ENCODE measurements around the gene HTRA3.

HTRA3 gene

DNA sequence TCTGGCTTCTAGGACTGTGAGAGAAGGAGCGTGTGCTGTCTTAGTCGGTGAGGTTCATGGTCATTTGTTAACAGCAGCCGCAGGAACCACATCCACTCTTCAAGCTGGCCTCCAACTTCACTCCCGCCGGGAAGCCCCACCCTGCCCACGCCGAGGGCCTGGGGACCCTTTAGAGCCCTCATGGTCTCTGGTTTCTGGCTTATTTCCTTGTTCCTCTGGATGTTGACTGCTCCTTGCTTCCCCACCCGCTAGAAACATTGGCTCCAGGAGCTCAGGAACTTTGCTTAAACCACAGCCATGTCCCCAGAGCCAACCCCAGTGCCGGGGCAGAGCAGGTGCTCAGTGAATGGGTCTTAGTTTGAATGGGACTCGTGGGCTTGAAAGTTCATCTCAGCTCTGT is 40.8 kb downstream of the HTRA3 start:
- Mint-ChIP-seq H3K36me3 (no peaks in the 10 kb centered on the region), H3K4me3 (no peak overlapping the region), H3K27ac (no peak overlapping the region), H3K4me1 (no peaks in the 10 kb centered on the region), H3K9me3 (no peaks in the 10 kb centered on the region)
- DNase-seq (ENCODE audit: low spot score in 2 of 2) (no peak), ATAC-seq (no peak)

GRCh38 chr4:8311101-8312068 is 41.8 kb downstream of the HTRA3 start:
- Mint-ChIP-seq H3K4me1 (no peaks in the 10 kb centered on the region), H3K9me3 (no peaks in the 10 kb centered on the region), H3K36me3 (no peaks in the 10 kb centered on the region), H3K27ac (no peak overlapping the region), H3K4me3 (no peak overlapping the region)
- DNase-seq (ENCODE audit: low spot score in 2 of 2) (no peak), ATAC-seq (no peak)

DNA sequence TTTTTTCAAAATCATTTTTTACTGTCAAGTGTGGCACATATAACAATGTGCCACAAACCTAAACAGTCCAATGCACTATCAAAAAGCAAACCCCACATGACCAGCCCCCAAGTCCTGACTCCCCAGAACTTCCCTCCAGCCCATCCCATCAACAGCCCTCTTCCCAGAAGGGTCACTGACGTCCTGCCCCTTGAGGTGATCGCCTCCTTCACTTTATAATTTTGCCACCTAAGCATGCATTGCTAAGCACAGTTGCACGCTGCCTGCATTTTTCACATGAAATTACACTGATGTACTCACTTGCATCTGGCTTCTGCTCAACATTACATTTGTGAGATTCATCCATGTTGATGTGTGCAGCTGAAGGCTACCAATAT is 42.5 kb downstream of the HTRA3 start:
- DNase-seq (ENCODE audit: low spot score in 2 of 2), result no peak
- Mint-ChIP-seq H3K27ac (no peak overlapping the region), H3K4me3 (no peak overlapping the region), H3K9me3 (no peaks in the 10 kb centered on the region), H3K36me3 (no peaks in the 10 kb centered on the region), H3K4me1 (no peaks in the 10 kb centered on the region)
- ATAC-seq, result no peak

GRCh38 chr4:8312976-8313375 is 43.4 kb downstream of the HTRA3 start:
- H3K36me3 Mint-ChIP-seq, result no peaks in the 10 kb centered on the region
- no peaks in the 10 kb centered on the region for H3K4me1 Mint-ChIP-seq
- H3K9me3 Mint-ChIP-seq, result no peaks in the 10 kb centered on the region
- no peak overlapping the region for H3K27ac Mint-ChIP-seq
- ATAC-seq, result no peak
- DNase-seq (ENCODE audit: low spot score in 2 of 2), result no peak
- no peak overlapping the region for H3K4me3 Mint-ChIP-seq

- Mint-ChIP-seq H3K9me3 (no peaks in the 10 kb centered on the region), H3K36me3 (no peaks in the 10 kb centered on the region), H3K27ac (no peak overlapping the region), H3K4me1 (no peaks in the 10 kb centered on the region), H3K4me3 (no peak overlapping the region)
- ATAC-seq (no peak), DNase-seq (ENCODE audit: low spot score in 2 of 2) (no peak)
Observed at GRCh38 chr4:8314691-8315255, 45.2 kb downstream of the HTRA3 start.

- no peaks in the 10 kb centered on the region for H3K9me3 Mint-ChIP-seq
- H3K36me3 Mint-ChIP-seq, result no peaks in the 10 kb centered on the region
- no peak for DNase-seq (ENCODE audit: low spot score in 2 of 2)
- no peak overlapping the region for H3K4me3 Mint-ChIP-seq
- H3K27ac Mint-ChIP-seq, result no peak overlapping the region
- no peak for ATAC-seq
- H3K4me1 Mint-ChIP-seq, result no peaks in the 10 kb centered on the region
Observed at GRCh38 chr4:8315435-8316250, 46.1 kb downstream of the HTRA3 start.

GRCh38 chr4:8316251-8316771 is 46.8 kb downstream of the HTRA3 start:
- no peaks in the 10 kb centered on the region for H3K4me1 Mint-ChIP-seq

GRCh38 chr4:8316911-8317351 is 47.4 kb downstream of the HTRA3 start:
- DNase-seq (ENCODE audit: low spot score in 2 of 2) (no peak), ATAC-seq (no peak)
- Mint-ChIP-seq H3K9me3 (no peaks in the 10 kb centered on the region), H3K36me3 (no peaks in the 10 kb centered on the region), H3K4me1 (no peaks in the 10 kb centered on the region), H3K27ac (no peak overlapping the region), H3K4me3 (no peak overlapping the region)

More at GRCh38 chr4:8316251-8316771, 46.8 kb downstream of the HTRA3 start:
- Mint-ChIP-seq H3K4me3 (no peak overlapping the region), H3K27ac (no peak overlapping the region), H3K9me3 (no peaks in the 10 kb centered on the region), H3K36me3 (no peaks in the 10 kb centered on the region)
- DNase-seq (ENCODE audit: low spot score in 2 of 2) (no peak), ATAC-seq (no peak)

- Mint-ChIP-seq H3K9me3 (no peaks in the 10 kb centered on the region), H3K4me3 (no peak overlapping the region), H3K4me1 (no peaks in the 10 kb centered on the region), H3K27ac (no peak overlapping the region), H3K36me3 (no peaks in the 10 kb centered on the region)
- ATAC-seq (no peak), DNase-seq (ENCODE audit: low spot score in 2 of 2) (no peak)
Observed at GRCh38 chr4:8317474-8317873, 47.9 kb downstream of the HTRA3 start.

DNA sequence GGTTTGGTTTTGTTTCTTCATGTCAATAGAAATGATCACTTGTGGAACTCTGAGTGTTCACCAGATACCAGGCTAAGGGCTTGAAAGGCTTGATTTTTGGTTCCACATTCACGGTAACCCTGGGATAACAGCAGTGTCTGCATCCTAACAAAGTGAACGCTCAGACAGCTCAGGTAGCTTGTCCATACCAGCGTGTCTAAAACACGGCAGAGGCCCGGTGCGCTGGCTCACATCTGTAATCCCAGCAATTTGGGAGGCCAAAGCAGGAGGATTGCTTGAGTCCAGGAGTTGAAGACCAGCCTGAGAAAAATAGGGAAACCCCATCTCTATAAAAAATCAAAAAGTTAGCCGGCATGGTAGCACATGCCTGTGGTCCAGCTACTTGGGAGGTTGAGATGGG is 49.0 kb downstream of the HTRA3 start:
- H3K4me3 Mint-ChIP-seq, result no peak overlapping the region
- no peak for DNase-seq (ENCODE audit: low spot score in 2 of 2)
- H3K27ac Mint-ChIP-seq, result no peak overlapping the region
- no peaks in the 10 kb centered on the region for H3K4me1 Mint-ChIP-seq
- no peaks in the 10 kb centered on the region for H3K9me3 Mint-ChIP-seq
- ATAC-seq, result no peak
- H3K36me3 Mint-ChIP-seq, result no peaks in the 10 kb centered on the region

DNA sequence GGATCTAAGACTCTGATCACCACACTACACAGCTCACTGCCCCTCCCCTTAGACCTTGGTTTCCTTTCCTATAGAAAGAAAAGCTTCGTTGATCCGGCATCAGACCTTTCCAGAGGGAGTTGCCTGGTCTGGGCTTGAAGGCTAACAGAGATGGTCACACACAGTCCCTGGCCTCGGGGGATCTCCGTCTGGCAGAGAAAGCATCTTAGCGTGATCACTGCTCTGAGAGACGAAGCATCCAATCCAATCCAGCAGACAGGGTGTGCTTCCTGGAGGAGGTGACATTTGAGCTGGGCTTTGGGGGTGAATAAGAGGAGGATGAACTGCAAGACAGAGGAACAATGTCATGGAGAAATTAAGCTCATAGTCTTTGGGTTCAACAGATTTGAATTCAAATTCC is 49.5 kb downstream of the HTRA3 start:
- Mint-ChIP-seq H3K36me3 (no peaks in the 10 kb centered on the region), H3K4me1 (no peaks in the 10 kb centered on the region), H3K27ac (no peak overlapping the region), H3K4me3 (no peak overlapping the region), H3K9me3 (no peaks in the 10 kb centered on the region)
- DNase-seq (ENCODE audit: low spot score in 2 of 2), result no peak
- ATAC-seq, result no peak

DNA sequence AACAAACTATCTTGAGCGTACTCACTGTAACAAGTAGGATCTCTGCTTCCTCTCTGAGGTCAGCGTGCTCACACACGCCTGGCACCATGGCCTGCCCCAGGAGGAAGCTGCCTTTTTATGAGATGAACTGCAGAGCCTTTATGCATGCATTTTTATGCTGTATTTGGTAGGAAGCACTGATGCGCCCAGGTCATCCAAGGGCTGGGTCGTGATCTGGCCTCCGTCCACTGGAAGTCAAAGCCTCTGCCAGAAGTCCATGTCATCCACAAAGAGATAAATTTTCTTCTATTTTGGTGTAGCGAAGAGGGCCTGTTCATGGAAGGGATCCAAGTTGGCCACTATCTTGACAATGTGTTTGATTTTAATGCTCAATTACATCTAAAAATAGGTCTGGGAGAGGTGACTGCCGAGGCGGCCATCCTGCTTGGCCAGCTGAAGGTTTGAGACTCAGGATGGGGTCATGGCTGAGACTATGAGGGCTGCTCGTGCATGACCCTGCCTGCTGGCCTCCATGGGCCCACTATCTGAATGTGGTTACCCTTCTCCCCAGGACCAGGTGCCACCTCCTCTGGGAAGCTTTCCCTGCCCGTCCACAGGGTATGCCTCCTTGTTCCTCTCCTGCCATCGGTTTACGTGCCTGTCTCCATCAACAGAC is 50.3 kb downstream of the HTRA3 start:
- no peak for DNase-seq (ENCODE audit: low spot score in 2 of 2)
- no peaks in the 10 kb centered on the region for H3K9me3 Mint-ChIP-seq
- no peaks in the 10 kb centered on the region for H3K36me3 Mint-ChIP-seq
- no peak for ATAC-seq
- H3K4me3 Mint-ChIP-seq, result no peak overlapping the region
- H3K4me1 Mint-ChIP-seq, result no peaks in the 10 kb centered on the region
- H3K27ac Mint-ChIP-seq, result no peak overlapping the region

DNA sequence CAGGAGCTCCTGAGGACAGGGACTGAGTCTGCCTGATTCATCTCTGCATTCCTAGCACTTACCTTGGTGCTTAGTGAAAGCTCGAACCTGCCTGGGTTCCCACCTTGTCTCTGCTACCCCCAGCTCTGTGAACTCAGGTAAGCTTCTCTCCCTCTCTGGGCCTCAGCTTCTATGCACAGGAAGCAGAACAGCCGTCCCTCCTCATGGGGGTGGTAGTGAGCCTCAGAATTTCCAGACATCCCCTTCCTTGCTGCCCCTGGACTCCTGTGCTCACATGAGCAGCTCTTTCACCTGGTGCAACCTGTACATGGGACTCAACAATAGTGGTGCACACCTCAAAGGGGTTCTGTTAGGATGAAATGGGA is 50.8 kb downstream of the HTRA3 start:
- ATAC-seq, result no peak
- H3K36me3 Mint-ChIP-seq, result no peaks in the 10 kb centered on the region
- H3K4me1 Mint-ChIP-seq, result no peaks in the 10 kb centered on the region
- no peak overlapping the region for H3K4me3 Mint-ChIP-seq
- no peaks in the 10 kb centered on the region for H3K9me3 Mint-ChIP-seq
- DNase-seq (ENCODE audit: low spot score in 2 of 2), result no peak
- H3K27ac Mint-ChIP-seq, result no peak overlapping the region

DNA sequence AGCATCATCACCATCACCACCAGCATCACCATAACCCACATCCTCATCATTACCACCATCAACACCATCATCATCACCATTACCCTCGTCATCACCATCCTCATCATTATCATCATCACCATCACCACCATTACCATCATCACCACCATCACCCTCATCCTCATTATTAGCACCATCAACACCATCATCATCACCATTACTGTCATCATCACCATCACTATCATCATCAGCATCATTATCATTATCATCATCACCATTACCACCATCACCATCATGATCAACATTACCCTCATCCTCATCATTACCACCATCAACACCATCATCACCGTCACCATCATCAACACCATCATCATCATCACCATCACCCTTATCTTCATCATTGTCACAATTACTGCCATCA is 51.7 kb downstream of the HTRA3 start:
- DNase-seq (ENCODE audit: low spot score in 2 of 2) (no peak), ATAC-seq (no peak)
- Mint-ChIP-seq H3K4me3 (no peak overlapping the region), H3K27ac (no peak overlapping the region), H3K36me3 (no peaks in the 10 kb centered on the region), H3K9me3 (no peaks in the 10 kb centered on the region), H3K4me1 (no peaks in the 10 kb centered on the region)

DNA sequence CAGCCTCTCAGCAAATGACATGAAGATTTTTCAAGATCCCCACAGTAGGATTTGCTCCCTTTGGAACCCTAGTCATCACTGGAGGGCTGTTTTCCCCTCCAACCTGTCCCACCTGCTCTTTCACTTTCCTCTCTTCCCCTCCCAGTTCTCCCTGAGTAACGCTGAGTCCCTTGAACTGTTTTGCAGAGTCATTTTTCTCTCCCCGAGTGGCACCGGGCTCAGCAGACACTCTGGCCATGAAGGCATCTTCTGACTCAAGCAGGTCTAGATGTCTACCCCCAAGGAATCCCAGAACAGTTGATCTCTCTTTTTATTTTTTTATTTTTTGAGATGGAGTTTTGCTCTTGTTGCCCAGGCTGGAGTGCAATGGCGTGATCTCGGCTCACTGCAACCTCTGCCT is 52.2 kb downstream of the HTRA3 start:
- H3K4me1 Mint-ChIP-seq, result no peaks in the 10 kb centered on the region
- ATAC-seq (no peak), DNase-seq (ENCODE audit: low spot score in 2 of 2) (no peak)
- H3K4me3 Mint-ChIP-seq, result no peak overlapping the region
- H3K36me3 Mint-ChIP-seq, result no peaks in the 10 kb centered on the region
- H3K27ac Mint-ChIP-seq, result no peak overlapping the region
- H3K9me3 Mint-ChIP-seq, result no peaks in the 10 kb centered on the region
